NCI-H526 (cell line): ENCODE data around the gene SYNJ2BP.
"Not testable (repeated sequence)": the region's sequence is repeated elsewhere in the genome, so short reads cannot be mapped to it uniquely, and the experiment has no call there.

Experiments used
- DNase-seq, 2 experiments: peaks; one replicate each; lab custom pipeline; 2025; lab: John Stamatoyannopoulos, UW

The SYNJ2BP gene, protein sequence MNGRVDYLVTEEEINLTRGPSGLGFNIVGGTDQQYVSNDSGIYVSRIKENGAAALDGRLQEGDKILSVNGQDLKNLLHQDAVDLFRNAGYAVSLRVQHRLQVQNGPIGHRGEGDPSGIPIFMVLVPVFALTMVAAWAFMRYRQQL

DNA sequence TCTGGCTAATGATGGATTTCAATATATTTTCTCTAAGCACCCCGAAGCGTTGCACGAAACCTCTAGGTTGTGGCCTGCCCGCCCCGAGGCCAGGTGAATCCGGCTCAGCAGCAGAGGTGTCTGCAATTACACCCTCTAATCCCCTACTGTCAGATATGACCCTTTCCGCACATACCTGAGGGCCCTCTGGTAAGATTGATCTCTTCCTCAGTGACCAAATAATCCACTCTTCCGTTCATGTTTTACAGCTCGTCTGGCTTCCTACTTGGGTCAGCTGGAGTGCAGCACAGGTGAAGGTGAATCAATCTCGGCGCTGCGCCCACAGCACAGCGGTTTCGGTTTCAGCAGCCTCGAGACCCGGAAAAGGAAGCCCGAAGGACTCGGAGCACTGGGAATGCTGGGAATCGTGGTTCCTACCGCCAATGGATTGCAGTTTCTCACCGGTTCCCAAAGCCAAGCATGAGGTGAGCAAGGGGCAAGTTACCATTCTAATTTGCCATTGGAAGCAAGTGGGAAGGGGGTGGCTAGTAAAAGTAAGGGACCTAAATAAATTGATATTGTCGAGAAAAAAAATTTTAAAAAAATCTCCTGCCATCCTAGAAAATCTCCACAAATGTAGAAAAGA lies at the start of gene SYNJ2BP:
SYNJ2BP (minus strand) TSS at position 366 of the 625 bp plus-strand sequence; CDS start at position 239, 127 bp downstream.
- peak; percentile 80 to 93 for DNase-seq

DNA sequence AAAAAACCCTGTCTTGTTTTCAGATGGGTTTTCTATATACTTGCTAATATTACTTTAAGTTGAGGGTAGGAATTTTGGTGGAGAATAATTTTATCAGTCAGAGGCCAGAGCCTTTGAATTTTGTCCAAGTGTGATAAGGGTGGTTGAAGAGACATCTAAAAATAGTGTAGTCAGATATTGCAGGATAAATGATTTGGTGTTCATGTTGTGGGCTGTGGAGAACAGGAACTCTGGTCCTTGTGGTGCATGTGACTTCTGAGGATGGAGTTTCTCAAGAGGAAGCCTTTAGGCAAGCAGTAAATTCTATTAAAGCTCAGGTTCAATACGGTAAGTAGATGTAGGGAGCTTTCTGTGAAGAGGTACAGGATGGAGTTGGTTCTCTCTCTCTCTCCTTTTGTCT lies 37.8 kb upstream of the SYNJ2BP start:
- DNase-seq: no peak

DNA sequence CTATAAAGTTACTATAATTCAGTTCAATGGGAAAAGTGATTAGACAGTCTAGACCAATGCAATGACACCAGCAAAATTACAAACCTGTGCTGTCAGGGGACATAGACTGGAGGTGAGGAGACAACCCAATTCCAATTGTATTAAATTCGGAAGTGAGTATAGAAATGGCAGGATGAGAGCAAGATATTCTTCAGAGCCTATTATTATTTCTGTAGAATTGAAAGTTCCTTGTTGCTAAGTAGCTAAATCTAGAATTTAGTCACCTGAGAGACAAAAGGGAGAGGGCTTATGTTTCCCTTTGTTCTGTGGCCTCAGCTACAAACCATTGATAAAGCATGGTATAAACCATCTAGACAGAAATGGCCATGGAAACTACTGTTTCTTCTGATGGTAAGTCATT lies 35.0 kb upstream of the SYNJ2BP start, which contains the start of gene ADAM21:
ADAM21 (plus strand) TSS at position 301 of the 400 bp plus-strand sequence. CDS start 5,326 bp downstream, outside the sequence.
- no peak for DNase-seq

DNA sequence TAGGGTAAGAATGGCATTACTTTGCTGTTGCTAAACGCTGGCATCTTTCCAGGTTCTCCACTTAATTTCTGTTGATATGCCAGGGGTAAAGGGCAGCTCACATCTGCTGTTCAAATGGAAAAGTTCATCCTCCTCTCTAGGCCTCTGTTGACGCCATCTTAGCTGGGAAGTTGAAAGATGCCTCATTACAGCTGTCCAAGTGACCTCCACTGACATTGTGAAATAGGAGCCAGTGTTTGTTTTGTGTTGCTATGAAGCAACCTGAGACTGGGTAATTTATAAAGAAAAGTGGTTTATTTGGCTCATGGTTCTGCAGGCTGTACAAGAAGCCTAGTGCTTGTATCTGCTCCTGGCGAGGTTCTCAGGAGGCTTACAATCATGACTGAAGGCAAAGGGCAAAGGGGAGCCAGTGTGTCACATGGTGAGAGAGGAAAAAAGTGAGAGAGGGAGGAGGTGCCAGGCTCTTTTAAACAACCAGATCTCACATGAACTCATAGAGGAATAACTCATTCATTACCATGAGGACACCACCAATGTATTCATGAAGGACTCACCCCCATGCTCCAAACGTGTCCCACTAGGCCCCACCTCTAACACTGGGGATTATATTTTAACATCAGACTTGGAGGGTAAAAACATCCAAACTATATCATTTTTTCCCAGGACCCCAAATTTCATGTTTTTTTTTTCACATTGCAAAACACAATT lies 31.9 kb upstream of the SYNJ2BP start:
- DNase-seq: no peak

DNA sequence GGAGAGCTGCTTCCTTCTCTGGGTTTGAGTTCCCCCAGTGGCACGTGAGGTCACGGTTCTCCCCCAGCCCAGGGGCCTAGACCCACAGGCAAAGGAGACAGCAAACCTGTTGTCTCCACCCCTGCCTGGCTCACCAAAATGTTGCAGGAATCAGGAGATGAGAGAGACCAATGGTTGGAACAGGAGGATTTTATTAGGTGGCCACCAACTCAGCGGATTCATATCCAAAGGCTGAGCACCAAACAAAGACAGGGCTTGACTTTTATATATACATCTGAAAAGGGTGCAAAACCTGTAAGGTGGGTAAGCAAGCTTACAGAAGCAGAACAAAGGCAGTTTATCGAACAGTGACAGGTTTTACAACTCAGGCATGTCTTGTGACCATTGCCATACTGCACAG lies 25.9 kb upstream of the SYNJ2BP start:
- DNase-seq: no peak

DNA sequence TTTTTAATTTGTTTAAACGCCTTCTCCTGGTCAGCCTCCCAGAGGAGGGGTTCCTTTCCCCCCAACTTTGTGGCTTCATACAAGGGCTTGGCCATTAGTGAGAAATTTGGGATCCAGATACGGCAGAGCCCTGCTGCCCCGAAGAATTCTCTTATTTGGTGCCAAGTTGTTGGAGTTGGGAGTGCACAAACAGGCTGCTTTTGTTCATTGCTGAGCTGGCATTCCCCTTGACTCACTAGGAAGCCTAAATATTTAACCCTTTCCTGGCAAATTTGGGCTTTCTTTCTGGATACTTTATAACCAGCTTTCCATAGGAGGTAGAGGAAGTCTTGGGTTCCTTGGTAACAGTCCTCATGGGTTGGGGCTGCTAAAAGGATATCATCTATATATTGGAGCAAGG lies 24.8 kb upstream of the SYNJ2BP start:
- no peak for DNase-seq

DNA sequence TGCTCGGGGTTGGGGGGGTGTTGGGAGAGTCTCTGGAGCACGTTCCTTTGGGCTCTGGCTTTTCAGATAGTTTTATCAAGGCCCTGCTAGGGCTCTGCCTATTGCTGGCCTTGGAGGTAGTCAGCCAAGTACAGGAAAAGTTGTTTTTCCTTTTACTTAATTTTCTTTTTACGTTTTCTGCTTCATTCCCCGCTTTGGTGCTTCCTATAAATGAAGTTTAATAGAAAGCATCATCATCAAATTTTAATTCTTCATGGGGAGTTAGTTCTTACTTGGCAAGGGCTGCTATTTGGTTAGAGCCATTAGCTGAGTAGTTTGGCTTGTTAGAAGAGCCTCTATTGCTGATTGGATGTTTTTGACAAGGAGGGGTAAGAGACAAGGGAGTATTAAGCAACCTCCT lies 20.0 kb upstream of the SYNJ2BP start:
- DNase-seq: no peak

DNA sequence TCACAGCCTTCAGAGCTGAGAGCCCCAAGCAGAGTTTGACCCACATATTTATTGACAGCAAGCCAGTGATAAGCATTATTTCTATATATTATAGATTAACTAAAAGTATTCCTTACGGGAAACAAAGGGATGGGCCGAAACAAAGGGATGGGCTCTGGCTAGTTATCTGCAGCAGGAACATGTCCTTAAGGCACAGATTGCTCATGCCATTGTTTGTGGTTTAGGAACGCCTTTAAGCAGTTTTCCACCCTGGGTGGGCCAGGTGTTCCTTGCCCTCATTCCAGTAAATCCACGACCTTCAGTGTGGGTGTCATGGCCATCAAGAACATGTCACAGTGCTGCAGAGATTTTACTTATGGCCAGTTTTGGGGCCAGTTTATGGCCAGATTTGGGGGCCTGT lies 9.7 kb upstream of the SYNJ2BP start:
- DNase-seq: not testable (repeated sequence)

DNA sequence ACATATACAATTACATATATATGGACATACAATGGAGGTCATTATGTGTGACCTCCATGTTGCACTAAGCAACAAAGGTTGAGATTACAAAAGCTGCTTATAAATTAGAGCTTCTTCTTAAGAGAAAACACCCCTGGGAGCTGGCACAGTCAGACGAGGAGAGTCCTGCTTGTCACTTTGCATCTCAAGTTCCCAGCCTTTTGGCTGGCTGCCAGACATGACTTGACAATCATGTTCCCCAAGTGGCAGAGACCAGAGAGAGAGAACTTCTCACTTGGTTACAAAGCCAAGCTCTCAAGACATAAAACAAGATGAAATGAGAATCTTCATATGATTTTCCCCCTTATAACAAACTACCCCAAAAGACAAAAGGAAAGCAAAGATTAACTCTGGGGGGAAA lies 8.5 kb upstream of the SYNJ2BP start:
- DNase-seq: no peak

DNA sequence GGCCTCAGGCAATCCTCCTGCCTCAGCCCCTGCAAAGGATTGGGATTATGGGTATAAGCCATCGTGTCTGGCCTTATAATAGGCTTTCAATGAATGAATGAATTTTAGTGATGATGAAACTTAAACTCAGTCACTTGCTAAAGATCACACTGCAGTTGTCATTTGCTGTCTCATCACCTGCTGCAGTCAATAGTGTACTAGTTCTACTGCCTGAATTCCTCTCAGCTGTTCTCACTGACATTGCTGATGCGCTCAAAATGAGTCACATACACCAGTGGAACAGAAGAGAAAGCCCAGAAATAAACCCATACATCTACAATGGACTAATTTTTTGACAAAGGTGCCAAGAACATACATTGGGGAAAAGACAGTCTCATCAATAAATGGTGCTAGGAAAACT lies 5.6 kb upstream of the SYNJ2BP start:
- DNase-seq: no peak

DNA sequence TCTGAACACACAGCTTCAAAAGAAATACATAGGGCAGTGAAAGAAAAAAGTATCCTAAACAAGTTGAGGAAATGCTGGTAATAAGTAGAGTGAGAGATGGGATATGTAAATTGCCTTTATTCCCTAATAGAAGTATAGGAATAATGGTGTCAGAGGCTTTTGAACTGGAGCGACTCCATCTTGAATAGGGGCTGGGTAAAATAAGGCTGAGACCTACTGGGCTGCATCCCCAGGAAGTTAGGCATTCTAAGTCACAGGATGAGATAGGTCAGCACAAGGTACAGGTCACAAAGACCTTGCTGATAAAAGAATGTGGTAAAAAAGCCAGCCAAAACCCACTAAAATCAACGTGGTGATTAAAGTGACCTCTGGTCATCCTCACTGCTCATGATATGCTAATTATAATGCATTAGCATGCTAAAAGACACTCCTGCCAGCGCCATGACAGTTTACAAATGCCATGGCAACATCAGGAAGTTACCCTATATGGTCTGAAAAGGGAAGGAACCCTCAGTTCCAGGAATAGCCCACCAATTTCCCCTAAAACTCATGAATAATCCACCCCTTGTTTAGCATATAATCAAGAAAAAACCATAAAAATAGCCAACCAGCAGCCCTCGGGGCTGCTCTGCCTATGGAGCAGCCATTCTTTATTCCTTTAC lies 2.5 kb upstream of the SYNJ2BP start:
- not testable (repeated sequence) for DNase-seq

DNA sequence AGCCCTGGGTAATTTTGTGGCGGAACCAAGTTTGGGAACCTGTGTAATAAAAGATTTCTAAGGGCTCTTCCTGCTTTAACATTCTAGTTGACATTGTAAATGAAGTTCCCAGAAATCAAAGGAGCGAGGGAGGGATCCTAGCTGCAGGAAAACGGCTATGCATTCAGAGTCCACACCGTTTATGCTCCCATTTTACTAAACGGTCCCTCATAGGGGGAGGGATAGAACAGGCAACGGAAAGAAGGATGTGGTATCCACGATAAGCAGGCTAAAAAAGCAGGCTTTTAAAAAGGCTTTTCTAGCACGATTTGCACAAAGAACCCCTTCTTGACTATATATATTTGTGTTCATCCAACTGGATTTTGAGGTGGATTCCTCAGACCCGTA lies 559 bp downstream of the SYNJ2BP start:
- DNase-seq: peak in 1 of 2 experiments; percentile 47

DNA sequence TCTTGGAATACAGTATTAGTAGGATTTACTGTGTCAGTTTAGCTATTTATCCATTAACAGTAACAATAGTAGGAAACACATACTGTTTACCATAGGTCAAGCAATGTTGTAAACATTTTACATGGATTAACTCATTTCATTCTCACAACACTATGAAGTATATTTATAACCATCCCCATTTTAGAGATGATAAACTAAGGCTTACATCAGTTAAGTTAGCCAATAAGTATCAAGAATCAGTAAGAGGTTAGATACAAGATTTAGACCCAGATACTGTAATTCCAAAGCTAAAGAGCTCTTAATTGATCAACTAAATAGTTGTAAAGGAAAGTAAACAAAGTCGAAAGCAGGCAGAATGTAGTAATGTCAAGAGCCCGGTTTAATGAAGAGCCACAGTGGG lies 1.1 kb downstream of the SYNJ2BP start:
- no peak for DNase-seq

DNA sequence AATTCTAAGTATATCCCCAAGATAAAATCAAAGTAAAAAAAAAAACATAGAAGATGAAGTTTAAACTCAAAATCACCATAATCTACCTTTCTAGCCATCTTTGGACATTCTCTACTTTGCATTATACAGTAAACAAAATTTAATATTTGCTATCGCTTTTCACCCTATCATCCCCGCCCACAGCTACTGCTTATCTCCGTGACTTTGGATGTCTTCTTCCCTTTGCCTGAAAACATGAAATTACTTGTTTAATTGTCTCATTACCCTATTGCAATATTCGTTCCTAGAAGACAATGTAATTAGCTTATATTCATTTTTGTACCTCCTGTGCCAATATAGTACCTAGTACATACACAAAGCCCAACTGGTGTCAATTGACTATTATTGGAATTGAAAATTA lies 9.3 kb downstream of the SYNJ2BP start:
- DNase-seq: no peak

DNA sequence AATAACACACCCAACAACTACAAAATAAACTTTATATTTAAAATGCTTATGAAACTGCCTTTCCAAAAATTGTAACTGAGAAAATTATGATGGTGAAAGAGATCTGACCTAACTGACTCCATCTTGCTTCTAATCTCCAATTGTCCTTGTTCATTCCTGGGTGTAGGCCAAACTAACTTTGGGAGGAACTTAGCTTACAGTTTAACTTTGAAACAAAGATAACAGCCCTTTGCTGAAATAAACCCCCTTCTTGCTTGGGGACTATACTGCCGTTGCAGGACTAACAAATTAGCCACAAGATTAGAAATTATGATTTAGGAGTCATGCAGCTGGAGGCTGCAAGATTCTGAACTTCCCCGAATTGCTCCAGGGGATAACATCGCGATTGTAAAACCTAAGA lies 10.7 kb downstream of the SYNJ2BP start:
- not testable (repeated sequence) for DNase-seq

DNA sequence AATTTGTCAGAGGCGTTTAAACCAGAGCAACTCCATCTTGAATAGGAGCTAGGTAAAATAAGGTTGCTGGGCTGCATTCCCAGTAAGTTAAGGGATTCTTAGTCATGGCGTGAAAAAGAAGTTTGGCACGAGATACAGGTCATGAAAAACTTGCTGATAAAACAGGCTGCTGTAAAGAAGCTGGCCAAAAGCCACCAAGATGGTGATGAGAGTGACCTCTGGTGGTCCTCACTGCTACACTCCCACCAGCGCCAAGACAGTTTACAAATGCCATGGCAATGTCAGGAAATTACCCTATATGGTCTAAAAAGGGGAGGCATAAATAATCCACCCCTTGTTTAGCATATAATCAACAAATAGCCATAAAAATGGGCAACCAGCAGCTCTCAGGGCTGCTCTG lies 13.6 kb downstream of the SYNJ2BP start:
- DNase-seq: not testable (repeated sequence)

DNA sequence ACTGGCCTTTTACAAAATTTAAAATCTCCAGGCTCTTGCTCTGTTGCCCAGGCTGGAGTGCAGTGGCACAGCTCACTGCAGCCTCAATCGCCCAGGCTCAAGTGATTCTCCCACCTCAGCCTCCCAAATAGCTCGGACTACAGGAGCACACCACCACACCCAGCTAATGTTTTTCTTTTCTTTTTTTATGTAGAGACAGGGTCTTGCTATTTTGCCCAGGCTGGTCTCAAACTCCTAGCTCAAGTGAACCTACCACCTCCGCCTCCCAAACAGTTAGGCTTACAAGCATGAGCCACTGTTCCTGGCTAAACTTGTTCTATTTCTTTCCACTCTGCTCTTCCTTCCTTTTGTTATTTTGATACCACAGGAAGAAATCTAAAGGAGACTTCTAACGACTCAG lies 15.2 kb downstream of the SYNJ2BP start:
- no peak for DNase-seq

DNA sequence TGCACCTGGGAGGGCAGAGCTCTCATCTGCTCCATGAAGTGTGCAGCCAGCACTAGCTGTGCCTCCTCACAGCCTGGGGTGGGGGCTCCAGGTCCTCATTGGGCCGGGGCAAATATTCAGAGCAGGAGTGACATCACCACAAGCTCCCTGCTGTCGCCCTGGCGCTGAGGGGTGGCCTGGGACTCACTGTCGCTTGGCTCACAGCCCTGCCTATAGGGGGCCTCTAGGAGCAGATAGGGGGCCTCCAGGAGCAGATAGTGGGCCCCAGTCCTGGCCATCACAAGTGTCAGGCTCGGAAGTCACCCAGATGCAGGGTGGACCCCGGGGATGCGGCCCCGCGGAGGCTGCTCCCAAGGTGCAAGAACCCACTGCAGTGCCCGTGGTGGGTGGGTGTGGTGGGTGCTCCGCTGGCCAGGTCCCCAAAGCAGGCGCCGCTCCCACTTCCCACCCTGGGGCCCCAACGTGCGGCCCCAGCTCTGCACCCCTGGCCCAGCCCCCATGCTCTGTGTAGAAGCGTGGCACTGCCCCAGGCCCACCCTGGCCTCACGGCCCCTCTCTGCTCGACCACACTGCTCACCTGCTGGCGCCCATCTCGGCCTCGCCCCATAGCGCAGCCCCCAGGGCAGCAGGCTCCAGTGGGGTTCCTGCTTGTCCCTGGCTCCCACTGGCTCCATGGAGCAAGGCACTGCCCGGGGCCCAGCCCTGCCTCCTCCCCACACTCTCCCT lies 18.0 kb downstream of the SYNJ2BP start:
- no peak for DNase-seq

DNA sequence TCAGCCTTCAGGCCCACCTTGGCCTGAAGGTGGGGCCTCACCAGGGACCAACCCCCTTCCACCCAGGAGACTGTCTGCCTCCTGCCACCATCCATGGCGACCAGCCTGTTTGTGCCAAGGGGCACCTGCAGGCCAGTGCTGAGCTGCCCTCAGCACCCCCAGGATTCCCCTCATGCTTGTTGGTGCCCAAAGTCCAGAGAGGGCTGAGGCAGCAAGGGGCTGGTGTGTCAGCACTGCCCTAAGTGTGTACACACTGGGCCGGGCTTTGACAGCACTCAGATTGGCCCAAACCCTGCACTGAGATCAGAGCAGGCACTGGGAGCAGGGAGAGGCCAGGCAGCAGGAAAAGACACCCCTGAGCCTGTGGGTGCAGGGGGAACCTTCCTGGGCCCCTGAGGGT lies 18.6 kb downstream of the SYNJ2BP start:
- no peak for DNase-seq

DNA sequence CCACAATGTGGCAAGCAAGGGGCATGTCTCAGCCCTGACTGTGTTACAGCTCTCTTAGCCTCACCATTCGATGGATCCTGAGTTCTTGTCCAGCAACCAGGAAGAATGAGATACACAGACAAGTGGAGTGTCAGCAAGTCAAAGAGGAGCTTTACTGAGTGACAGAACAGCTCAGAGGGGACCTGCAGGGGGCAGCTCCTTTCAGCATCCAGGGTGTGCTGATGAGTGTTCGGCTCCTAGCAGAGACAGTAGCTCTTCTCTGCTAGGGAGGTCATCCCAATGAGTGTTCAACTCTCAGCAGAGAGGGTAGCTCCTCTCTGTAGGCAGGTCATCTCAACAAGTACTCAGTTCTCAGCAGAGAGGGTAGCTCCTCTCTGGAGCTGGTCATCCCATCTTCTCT lies 19.1 kb downstream of the SYNJ2BP start:
- DNase-seq: no peak

DNA sequence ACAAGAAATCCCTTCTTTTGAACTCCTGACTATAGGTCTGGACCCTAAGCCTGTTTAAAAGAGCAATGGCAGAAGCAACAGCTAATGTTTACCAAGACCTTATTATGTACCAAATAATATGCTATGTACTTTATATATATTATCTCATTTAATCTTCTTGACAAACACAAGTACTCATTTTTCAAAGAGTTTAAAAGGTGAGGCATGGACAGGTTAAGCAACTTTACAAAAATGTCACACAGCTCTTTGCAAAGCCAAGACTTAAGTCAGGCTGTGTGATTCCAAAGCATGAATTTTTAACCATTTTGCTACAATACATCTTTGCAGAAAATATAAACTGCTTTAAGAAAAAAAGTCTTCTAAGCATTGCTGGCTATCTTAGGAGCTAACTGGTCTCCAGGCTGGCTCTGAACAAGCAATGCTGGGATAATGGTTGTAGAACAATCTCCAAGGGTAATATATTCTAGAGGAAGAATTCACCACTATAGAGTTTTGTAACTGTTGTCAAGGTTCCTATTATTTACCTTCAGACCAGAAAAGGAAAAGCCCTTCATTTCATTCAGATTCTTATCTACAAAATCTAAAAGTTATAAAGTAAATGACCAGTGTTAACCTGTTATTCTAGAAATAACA lies 22.1 kb downstream of the SYNJ2BP start:
- no peak for DNase-seq

DNA sequence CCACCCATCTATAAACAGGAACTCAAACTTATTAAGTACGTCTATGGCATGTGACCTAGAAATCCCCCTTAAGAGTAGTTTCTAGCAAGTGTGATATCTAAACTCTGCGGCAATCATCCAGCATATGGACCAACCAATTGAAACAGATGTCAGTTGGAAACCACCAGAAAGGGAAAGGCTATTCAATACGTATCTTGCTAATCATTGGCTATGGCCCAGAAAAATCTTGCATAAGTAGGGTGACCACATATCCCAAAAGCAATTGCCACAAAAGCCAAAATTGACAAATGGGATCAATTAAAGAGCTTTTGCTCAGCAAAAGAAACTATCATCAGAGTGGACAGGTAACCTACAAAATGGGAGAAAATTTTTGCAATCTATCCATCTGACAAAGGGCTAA lies 24.2 kb downstream of the SYNJ2BP start:
- no peak for DNase-seq
